Stimulated activated naive B cell treated with anti-CD40 and anti-IgM and Interleukin-4, amounts not matched to agents 10 μg/mL and 1 μg/mL and 100 μg/mL, for 72 hours (primary cell): ENCODE measurements around the gene HAUS6.
"Not testable (repeated sequence)": the region's sequence is repeated elsewhere in the genome, so short reads cannot be mapped to it uniquely, and the experiment has no call there.

ENCODE experiments used
- ATAC-seq, 2 donors: fragments of 150-1000 bp; cut with Tn5 transposase; replicated peaks; 2 replicates each; pipeline ENCODE4 v1.10.0; 2021; ENCODE audit warnings: moderate library complexity in 1 of 2
- DNase-seq: peaks from one replicate; pipeline ENCODE4 v3.0.0; 2021
- H3K27ac Mint-ChIP-seq: one replicate; pipeline ENCODE4 v1.8.0; 2022; ENCODE audit warnings: mild to moderate bottlenecking, mixed read lengths
- H3K27me3 Mint-ChIP-seq, 2 donors: one replicate each; pipeline ENCODE4 v1.8.0; 2022; ENCODE audit warnings: mixed read lengths in 2 of 2
- H3K36me3 Mint-ChIP-seq, 2 donors: one replicate each; pipeline ENCODE4 v1.8.0; 2022; ENCODE audit warnings: mixed read lengths in 2 of 2, mild to moderate bottlenecking in 1 of 2
- H3K4me1 Mint-ChIP-seq, 2 donors: one replicate each; pipeline ENCODE4 v1.8.0; 2022; ENCODE audit warnings: mixed read lengths in 2 of 2, mild to moderate bottlenecking in 1 of 2
- H3K4me3 Mint-ChIP-seq, 2 donors: one replicate each; pipeline ENCODE4 v1.8.0; 2022; ENCODE audit warnings: mild to moderate bottlenecking in 2 of 2, mixed read lengths in 2 of 2, moderate library complexity in 1 of 2
- H3K9me3 Mint-ChIP-seq, 2 donors: one replicate each; pipeline ENCODE4 v1.8.0; 2022; ENCODE audit warnings: mixed read lengths in 2 of 2, mild to moderate bottlenecking in 1 of 2

HAUS6 gene

GRCh38 chr9:19032406-19032805 lies 70.3 kb downstream of the HAUS6 start:
- peaks cover 2 to 6% of the 10 kb centered on the region in 2 donors for H3K36me3 Mint-ChIP-seq
- ATAC-seq (no peak), DNase-seq (no peak)
- peaks cover 9 to 25% of the 10 kb centered on the region in 2 donors for H3K27me3 Mint-ChIP-seq
- no peak overlapping the region for H3K4me3 Mint-ChIP-seq
- no peaks in the 10 kb centered on the region for H3K9me3 Mint-ChIP-seq
- H3K4me1 Mint-ChIP-seq, result no peaks in the 10 kb centered on the region
- H3K27ac Mint-ChIP-seq, result no peak overlapping the region

GRCh38 chr9:19030899-19031298 lies 71.8 kb downstream of the HAUS6 start:
- peaks cover 14 to 33% of the 10 kb centered on the region in 2 donors for H3K27me3 Mint-ChIP-seq
- no peak overlapping the region for H3K27ac Mint-ChIP-seq
- peaks cover 0 to 2% of the 10 kb centered on the region in 2 donors for H3K4me1 Mint-ChIP-seq
- H3K4me3 Mint-ChIP-seq, result no peak overlapping the region
- no peaks in the 10 kb centered on the region for H3K9me3 Mint-ChIP-seq
- H3K36me3 Mint-ChIP-seq, result peaks cover 0 to 6% of the 10 kb centered on the region in 2 donors
- peak; percentile 41 to 65 for ATAC-seq
- no peak for DNase-seq

- ATAC-seq, result peak; percentile 62 to 63
Observed at GRCh38 chr9:19028835-19029451, 73.8 kb downstream of the HAUS6 start.

GRCh38 chr9:19027825-19028224 lies 74.9 kb downstream of the HAUS6 start:
- DNase-seq (no peak), ATAC-seq (no peak)
- Mint-ChIP-seq H3K4me1 (peaks cover 0 to 2% of the 10 kb centered on the region in 2 donors), H3K27ac (no peak overlapping the region), H3K9me3 (no peaks in the 10 kb centered on the region), H3K4me3 (no peak overlapping the region), H3K36me3 (peaks cover 0 to 3% of the 10 kb centered on the region in 2 donors), H3K27me3 (peaks cover 19 to 37% of the 10 kb centered on the region in 2 donors)

More at GRCh38 chr9:19028835-19029451, 73.8 kb downstream of the HAUS6 start:
- Mint-ChIP-seq H3K36me3 (peaks cover 0 to 3% of the 10 kb centered on the region in 2 donors), H3K4me1 (peaks cover 0 to 2% of the 10 kb centered on the region in 2 donors), H3K4me3 (no peak overlapping the region), H3K27me3 (peaks cover 19 to 33% of the 10 kb centered on the region in 2 donors), H3K9me3 (no peaks in the 10 kb centered on the region), H3K27ac (no peak overlapping the region)
- no peak for DNase-seq

- Mint-ChIP-seq H3K4me1 (peaks cover 0 to 2% of the 10 kb centered on the region in 2 donors), H3K27me3 (peaks cover 19 to 47% of the 10 kb centered on the region in 2 donors), H3K9me3 (no peaks in the 10 kb centered on the region), H3K36me3 (peaks cover 0 to 3% of the 10 kb centered on the region in 2 donors), H3K27ac (no peak overlapping the region), H3K4me3 (no peak overlapping the region)
- no peak for DNase-seq
- peak in 1 of 2 donors; percentile 28 for ATAC-seq
Observed at GRCh38 chr9:19026375-19026774, 76.3 kb downstream of the HAUS6 start.

GRCh38 chr9:19023078-19023477 lies 79.6 kb downstream of the HAUS6 start:
- peaks cover 0 to 2% of the 10 kb centered on the region in 2 donors for H3K4me1 Mint-ChIP-seq
- DNase-seq, result no peak
- no peak overlapping the region for H3K27ac Mint-ChIP-seq
- no peak overlapping the region for H3K4me3 Mint-ChIP-seq
- H3K9me3 Mint-ChIP-seq, result peaks cover 0 to 2% of the 10 kb centered on the region in 2 donors
- H3K27me3 Mint-ChIP-seq, result peaks cover 9 to 44% of the 10 kb centered on the region in 2 donors
- peaks cover 0 to 3% of the 10 kb centered on the region in 2 donors for H3K36me3 Mint-ChIP-seq
- ATAC-seq, result no peak

GRCh38 chr9:19022206-19022605 lies 80.5 kb downstream of the HAUS6 start:
- Mint-ChIP-seq H3K36me3 (peaks cover 0 to 3% of the 10 kb centered on the region in 2 donors), H3K4me1 (peaks cover 0 to 2% of the 10 kb centered on the region in 2 donors), H3K27me3 (peaks cover 9 to 43% of the 10 kb centered on the region in 2 donors), H3K4me3 (no peak overlapping the region), H3K27ac (no peak overlapping the region), H3K9me3 (peaks cover 0 to 2% of the 10 kb centered on the region in 2 donors)
- DNase-seq (no peak), ATAC-seq (peak in 1 of 2 donors; percentile 64)

GRCh38 chr9:19021649-19022048 lies 81.1 kb downstream of the HAUS6 start:
- peaks cover 6 to 37% of the 10 kb centered on the region in 2 donors for H3K27me3 Mint-ChIP-seq
- not testable (repeated sequence) for H3K9me3 Mint-ChIP-seq, DNase-seq, H3K36me3 Mint-ChIP-seq, H3K4me1 Mint-ChIP-seq, H3K27ac Mint-ChIP-seq, H3K4me3 Mint-ChIP-seq
- ATAC-seq, result peak in 1 of 2 donors; percentile 10

GRCh38 chr9:19020886-19021455 lies 81.7 kb downstream of the HAUS6 start:
- Mint-ChIP-seq H3K4me3 (no peak overlapping the region), H3K9me3 (peaks cover 0 to 2% of the 10 kb centered on the region in 2 donors), H3K27ac (no peak overlapping the region), H3K27me3 (peaks cover 5 to 36% of the 10 kb centered on the region in 2 donors), H3K4me1 (no peaks in the 10 kb centered on the region), H3K36me3 (no peaks in the 10 kb centered on the region)
- DNase-seq (no peak), ATAC-seq (no peak)

- ATAC-seq, result no peak
Observed at GRCh38 chr9:19018201-19018600, 84.5 kb downstream of the HAUS6 start.

GRCh38 chr9:19009391-19009965 lies 93.2 kb downstream of the HAUS6 start:
- Mint-ChIP-seq H3K9me3 (no peaks in the 10 kb centered on the region), H3K36me3 (no peaks in the 10 kb centered on the region), H3K27ac (no peak overlapping the region), H3K27me3 (peaks cover 0 to 6% of the 10 kb centered on the region in 2 donors), H3K4me1 (peaks cover 0 to 2% of the 10 kb centered on the region in 2 donors), H3K4me3 (no peak overlapping the region)
- no peak for DNase-seq
- ATAC-seq, result peak in 1 of 2 donors; percentile 75

More at GRCh38 chr9:19018201-19018600, 84.5 kb downstream of the HAUS6 start:
- H3K9me3 Mint-ChIP-seq, result peaks cover 0 to 2% of the 10 kb centered on the region in 2 donors
- peaks cover 0 to 22% of the 10 kb centered on the region in 2 donors for H3K27me3 Mint-ChIP-seq
- no peaks in the 10 kb centered on the region for H3K4me1 Mint-ChIP-seq
- DNase-seq, result no peak
- no peaks in the 10 kb centered on the region for H3K36me3 Mint-ChIP-seq
- H3K27ac Mint-ChIP-seq, result no peak overlapping the region
- no peak overlapping the region for H3K4me3 Mint-ChIP-seq
